ENCODE data around the gene ZNF385B.
"Not testable (repeated sequence)": the region's sequence is repeated elsewhere in the genome, so short reads cannot be mapped to it uniquely, and the experiment has no call there.

The ZNF385B gene

DNA sequence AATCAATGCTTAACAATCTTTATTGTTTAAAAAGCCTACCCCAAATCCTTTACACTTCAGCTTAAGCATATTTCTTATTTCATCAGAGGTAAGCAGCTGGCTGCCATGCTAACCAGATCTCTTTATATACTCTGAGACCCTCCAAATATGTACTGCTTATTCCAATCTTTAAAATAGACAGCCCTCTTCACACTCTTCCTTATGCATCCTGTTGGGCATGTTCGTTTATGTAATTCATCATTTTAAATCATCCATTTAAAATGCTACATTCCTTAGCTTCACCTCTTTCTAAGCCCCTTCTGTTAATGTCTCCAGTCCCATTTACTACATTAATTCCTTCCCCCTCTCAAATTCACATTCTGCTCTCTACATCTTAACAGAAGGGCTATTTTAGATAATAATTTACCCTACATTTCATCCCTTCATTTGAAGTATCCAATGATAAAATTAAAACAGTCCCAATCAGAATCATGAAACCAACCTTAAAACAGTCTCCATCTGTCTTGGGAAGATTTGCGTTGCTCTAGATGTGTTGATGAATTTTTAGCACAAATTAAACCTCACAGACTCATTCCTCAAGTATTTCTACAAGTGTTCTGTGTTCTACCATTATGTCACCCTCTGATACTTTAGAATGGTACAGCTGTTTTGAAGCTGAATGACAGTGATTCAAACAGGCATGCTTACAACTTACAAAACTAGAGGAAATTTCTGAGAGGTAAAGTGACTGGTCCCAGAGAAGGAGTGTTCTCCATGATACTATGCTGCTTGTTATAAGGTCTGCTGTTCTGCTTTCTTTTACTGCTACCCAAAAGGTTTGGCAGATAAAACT lies 59.1 kb downstream of the ZNF385B start:
- H3K4me3 ChIP-seq (ENCODE audit: low read length), result no peak overlapping the region
- TF ChIP-seq ZNF274 (IDR thresholded peaks at IDR 0.05; ENCODE audit: low read depth, low read length), result no peak

DNA sequence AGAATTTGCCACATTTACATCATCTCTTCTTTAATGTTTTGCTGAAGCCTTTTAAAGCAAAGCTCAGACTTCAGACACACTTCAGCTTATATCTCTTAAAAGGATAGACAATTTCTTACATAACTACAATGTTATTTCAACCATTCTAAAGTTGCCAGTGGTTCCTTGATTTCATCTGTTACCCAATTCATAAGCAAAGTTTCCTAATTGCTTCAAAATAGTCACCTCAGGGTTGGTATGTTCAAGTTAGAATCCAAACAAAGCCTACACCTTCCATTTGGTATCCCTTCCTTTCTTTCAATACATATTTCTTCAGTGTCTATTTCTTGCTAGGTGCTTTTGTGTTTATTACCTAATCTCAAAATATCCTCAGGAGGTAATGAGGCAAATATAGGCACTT lies 60.6 kb downstream of the ZNF385B start:
- no peak for TF ChIP-seq ZNF274 (IDR thresholded peaks at IDR 0.05; ENCODE audit: low read depth, low read length)
- H3K4me3 ChIP-seq (ENCODE audit: low read length), result no peak overlapping the region

DNA sequence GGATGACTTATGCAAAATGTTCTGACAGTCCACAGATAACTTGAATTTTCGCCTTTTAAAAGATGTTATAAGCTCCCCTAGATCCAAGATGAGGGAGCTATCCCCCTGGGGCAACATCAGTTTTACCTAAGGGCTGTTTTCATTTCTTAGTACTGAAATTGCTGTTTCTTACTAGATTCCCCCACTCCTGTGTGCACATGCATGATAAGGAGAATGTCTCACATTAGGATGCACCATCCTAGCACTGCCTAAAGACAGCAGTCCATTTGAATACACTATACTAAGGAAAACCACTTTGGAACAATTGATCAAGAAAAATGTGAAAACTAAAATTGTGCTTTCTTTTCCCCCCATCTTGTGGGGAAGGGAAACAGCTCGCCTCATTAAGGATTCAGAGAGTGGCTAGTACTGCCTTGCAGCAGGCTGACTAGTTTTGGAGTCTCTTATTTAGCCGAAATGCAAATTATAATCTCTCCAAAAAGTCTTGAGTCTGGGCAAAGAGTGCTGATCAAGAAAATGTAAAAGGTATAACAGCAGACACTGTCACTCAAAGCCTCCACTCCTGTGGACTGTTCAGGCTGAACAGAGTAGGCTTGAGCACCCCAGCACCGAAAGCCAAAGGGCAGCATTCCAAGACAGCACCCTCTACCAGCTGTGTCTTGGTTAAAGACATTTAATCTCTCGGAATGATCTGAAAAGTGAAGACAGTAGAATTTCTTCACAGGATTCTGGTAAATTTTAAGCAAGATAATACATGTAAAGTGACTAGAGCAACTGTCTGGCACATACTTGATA lies 65.0 kb downstream of the ZNF385B start:
- no peak overlapping the region for H3K4me3 ChIP-seq (ENCODE audit: low read length)
- no peak for TF ChIP-seq ZNF274 (IDR thresholded peaks at IDR 0.05; ENCODE audit: low read depth, low read length)

DNA sequence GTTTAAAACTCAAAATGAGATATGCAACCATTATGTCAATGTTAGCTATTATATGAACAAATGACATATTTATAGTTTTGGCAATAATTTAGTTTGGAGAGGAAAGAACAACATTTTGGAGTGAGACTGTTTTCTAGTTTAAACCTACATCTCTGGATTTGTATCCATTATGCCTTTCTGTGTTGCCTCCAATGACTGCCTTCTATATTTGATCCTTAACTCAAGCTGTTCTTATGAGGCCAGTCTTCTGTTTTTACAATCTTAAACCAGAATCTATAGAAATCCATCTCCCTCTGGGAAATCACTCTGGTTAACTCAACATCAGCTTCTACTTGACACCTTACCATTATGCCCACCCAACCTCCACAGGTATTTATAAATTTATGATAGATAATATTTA lies 67.5 kb downstream of the ZNF385B start:
- H3K4me3 ChIP-seq (ENCODE audit: low read length), result no peak overlapping the region
- TF ChIP-seq ZNF274 (IDR thresholded peaks at IDR 0.05; ENCODE audit: low read depth, low read length), result no peak

DNA sequence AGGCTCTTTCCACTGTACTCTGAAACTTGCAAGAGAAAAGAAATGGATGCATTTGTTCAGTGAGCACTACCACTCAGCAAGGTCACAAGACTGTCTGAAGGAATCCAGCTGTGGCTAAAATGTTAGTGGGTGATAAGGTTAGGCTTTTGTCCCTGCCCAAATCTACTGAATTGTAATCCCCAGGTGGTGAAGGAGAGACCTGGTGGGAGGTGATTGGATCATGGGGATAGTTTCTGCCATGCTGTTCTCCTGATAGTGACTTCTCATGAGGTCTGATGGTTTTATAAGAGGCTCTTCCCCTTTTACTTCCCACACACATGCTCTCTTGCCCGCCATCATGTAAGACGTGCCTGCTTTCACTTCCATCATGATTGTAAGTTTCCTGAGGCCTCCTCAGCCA lies 68.2 kb downstream of the ZNF385B start:
- no peak for TF ChIP-seq ZNF274 (IDR thresholded peaks at IDR 0.05; ENCODE audit: low read depth, low read length)
- no peak overlapping the region for H3K4me3 ChIP-seq (ENCODE audit: low read length)

DNA sequence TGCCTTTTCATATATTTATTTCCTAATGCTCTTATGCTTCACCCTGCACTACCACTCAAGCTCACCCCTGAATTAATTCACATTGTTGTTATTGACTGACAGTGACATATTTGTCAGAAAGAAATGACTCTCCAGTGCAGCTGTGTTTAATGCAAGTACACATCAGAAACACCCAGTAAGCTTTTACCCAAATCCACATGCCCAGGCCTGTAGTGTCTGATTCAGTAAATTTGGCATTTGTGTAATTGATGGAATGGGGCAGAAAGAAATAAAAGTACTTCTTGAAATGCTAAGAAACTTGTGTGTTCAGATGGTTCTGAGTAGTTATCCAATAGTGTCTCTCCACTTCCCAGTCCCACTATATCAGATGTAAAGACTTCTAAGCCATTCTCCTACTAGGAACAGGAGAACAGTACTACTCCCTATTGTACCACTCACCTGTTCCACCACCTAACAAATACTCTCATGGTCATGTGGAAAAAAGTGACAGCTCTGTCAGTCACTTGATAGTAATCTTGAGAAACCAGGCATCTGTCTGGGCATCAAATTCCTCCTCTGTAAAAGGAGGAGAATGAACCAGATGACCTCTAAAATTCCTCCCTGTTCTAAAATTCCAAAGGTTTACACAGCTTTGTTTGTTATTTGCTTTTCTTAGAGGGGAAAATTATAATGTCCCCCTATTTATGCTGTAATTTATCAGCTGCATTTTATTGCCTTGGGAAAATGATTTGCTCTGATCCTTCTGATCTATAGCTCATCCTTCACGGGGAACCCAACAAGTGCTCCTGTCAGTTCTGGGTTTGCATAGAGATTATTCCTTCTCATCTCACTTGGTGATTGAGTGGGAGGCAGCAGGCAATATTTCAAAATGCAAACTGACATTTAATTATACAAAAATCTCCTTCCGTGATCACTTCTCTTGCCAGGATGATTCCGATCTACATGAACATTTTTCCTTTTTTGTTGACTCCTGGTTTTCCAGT lies 70.9 kb downstream of the ZNF385B start:
- TF ChIP-seq ZNF274 (IDR thresholded peaks at IDR 0.05; ENCODE audit: low read depth, low read length), result no peak

DNA sequence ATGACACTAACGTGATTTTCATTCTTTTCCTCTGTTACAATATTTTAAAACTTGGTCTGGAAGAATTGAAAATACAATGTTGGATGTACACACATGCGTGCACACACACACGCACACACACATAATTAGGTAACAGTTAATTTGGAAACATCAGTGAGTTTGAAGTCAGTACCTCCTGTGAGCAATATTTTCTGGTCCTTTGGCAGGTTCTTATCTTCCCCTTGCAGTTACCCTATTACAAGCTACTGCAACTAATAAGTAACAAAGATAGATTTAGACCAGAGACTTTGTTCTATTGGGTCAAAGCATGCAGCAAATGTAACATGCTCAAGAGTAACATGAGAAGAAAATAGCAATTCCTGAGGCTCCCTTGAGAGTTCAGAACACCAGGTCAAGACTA lies 73.3 kb downstream of the ZNF385B start:
- TF ChIP-seq ZNF274 (IDR thresholded peaks at IDR 0.05; ENCODE audit: low read depth, low read length), result no peak
- H3K4me3 ChIP-seq (ENCODE audit: low read length), result no peak overlapping the region

More for the DNA sequence above, 70.9 kb downstream of the ZNF385B start:
- H3K4me3 ChIP-seq (ENCODE audit: low read length), result no peak overlapping the region

DNA sequence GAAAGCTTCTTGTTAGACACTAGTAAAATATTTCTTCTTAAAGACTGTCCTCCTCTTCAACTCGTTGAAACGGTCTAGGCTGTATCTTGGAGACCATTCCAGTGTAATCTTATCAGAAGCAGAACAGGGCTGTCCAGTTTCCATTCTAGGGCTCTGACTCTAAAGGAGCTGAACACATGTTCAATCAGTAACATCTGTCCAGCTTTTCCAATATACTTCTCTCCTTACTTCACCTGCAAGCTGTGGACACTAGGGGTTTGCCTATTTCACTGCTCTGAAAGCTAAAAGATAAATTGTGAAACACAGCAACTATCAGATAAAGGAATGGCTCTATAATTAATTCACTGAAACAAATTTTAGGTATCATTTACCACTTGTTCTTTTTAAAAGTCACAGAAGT lies 73.8 kb downstream of the ZNF385B start:
- H3K4me3 ChIP-seq (ENCODE audit: low read length), result no peak overlapping the region
- TF ChIP-seq ZNF274 (IDR thresholded peaks at IDR 0.05; ENCODE audit: low read depth, low read length), result no peak

DNA sequence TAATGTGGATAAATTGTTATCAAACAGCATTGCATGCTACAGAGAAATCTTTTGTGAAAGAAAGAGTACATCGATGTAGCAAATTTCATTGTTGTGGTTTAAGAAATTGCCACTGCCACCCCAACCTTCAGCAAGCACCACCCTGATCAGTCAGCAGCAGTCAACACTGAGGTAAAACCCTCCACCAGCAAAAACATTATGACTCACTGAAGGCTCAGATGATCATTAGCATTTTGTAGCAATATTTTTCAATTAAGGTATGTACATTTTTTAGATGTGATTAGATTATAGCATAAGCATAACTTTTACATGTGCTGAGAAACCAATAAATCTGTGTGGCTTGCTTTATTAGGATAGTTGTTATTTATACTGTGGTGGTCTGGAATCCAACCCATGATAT lies 75.5 kb downstream of the ZNF385B start:
- no peak overlapping the region for H3K4me3 ChIP-seq (ENCODE audit: low read length)
- TF ChIP-seq ZNF274 (IDR thresholded peaks at IDR 0.05; ENCODE audit: low read depth, low read length), result no peak

DNA sequence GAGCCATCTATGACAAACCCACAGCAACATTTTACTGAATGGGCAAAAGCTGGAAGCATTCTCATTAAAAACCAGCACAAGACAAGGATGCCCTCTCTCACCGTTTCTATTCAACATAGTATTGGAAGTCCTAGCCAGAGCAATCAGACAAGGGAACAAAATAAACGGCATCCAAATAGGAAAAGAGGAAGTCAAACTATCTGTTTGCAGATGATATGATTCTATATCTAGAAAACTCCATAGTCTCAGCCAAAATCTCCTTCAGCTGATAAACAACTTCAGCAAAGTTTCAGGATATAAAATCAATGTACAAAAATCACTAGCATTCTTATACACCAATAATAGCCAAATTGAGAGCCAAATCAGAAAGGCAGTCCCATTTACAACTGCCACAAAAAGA lies 79.1 kb downstream of the ZNF385B start:
- H3K4me3 ChIP-seq (ENCODE audit: low read length), result not testable (repeated sequence)

DNA sequence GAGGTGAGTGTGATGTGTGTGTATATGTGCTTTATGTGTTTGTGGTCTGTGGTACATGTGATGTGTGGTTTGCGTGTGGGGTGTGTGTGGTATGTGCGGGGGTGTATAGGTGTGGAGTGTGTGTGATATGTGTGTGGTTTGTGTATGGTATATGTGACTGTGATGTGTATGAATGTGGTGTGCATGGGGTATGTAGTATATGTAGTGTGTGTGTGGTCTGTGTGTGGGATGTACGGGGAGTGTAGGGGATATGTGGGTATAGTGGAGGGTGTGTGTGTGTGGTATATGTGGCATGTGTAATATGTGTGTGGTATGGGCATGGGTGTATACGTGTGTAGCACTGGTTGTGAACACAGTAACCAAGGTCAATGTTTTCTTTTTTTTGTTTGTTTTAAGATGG lies 87.4 kb downstream of the ZNF385B start:
- no peak overlapping the region for H3K4me3 ChIP-seq (ENCODE audit: low read length)
- no peak for TF ChIP-seq ZNF274 (IDR thresholded peaks at IDR 0.05; ENCODE audit: low read depth, low read length)

DNA sequence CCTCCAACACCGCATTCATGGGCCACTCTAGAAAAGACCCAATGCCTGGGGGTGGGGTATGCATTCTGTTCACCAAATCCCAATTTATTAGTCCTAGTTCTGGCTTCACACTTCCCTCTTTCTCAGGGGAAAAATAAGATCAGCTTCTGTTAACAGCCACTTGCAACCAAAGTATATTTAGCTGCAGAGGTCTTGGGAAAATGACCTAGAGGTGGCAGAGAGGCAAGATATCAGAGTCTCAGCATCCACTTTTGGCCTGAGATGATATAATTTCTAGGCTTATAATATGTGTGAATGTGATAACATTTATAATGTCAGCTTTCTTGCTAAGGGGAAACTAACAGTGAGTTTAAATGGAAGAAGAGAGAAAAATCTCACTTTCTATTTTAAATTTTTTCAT lies 89.1 kb downstream of the ZNF385B start:
- TF ChIP-seq ZNF274 (IDR thresholded peaks at IDR 0.05; ENCODE audit: low read depth, low read length), result no peak
- H3K4me3 ChIP-seq (ENCODE audit: low read length), result no peak overlapping the region

DNA sequence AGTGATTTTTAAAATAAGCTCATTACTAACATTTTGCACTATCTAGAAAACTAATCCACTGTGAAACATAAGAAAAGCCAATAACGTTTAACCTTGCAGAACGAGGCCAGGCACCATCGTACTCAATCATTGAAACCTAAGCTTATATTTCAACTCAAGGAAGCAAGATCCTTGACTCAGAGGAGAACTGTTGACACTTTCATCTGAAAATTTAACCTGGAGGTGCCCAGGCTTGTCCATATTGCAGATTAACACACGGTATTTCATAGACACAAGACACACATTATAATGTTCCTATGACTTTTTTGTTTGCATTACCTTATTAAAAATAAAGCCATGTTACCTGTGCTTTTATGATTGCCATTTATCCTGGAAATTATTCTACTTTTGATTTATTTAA lies 89.6 kb downstream of the ZNF385B start:
- TF ChIP-seq ZNF274 (IDR thresholded peaks at IDR 0.05; ENCODE audit: low read depth, low read length), result no peak
- no peak overlapping the region for H3K4me3 ChIP-seq (ENCODE audit: low read length)

DNA sequence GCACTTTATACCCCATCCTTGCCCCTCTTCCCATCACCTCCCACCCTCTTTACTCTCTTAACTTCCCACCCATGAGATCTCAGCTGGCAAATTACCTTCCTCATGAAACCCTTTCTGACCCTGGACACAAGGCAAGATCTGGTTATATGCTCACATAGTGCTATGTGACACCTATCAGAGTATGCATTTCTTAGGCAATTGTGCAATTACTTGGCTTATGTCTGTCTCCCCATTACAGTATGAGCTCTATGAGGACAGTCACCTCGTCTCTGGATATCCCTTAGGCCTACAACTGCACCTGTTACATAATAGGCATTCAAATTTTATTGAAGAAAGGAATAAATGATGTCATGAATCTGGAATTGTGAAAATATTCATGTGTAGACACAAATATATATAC lies 91.4 kb downstream of the ZNF385B start:
- no peak for TF ChIP-seq ZNF274 (IDR thresholded peaks at IDR 0.05; ENCODE audit: low read depth, low read length)
- H3K4me3 ChIP-seq (ENCODE audit: low read length), result no peak overlapping the region

Measured in GM08714 (cell line).